Hematopoietic multipotent progenitor cell treated with erythropoietin and hydrocortisone succinate and interleukin-3 and kit ligand, for 17 days (in vitro differentiated cells): ENCODE results near the gene ATXN1.
"Not testable (repeated sequence)": the region's sequence is repeated elsewhere in the genome, so short reads cannot be mapped to it uniquely, and the experiment has no call there.

Experiments
- DNase-seq: peaks from one replicate; pipeline ENCODE4 v3.0.0-alpha.2; 2015; ENCODE audit warnings: low spot score

Gene ATXN1

GRCh38 chr6:16644540-16645250 is 116.6 kb downstream of the ATXN1 start:
- no peak for DNase-seq

GRCh38 chr6:16639684-16640480 is 121.4 kb downstream of the ATXN1 start:
- DNase-seq, result no peak

- DNase-seq, result no peak
Measured at GRCh38 chr6:16637635-16638034, 123.6 kb downstream of the ATXN1 start.

- DNase-seq, result no peak
Measured at GRCh38 chr6:16635810-16636602, 125.3 kb downstream of the ATXN1 start.

- DNase-seq, result no peak
Measured at GRCh38 chr6:16635291-16635809, 125.9 kb downstream of the ATXN1 start.

DNA sequence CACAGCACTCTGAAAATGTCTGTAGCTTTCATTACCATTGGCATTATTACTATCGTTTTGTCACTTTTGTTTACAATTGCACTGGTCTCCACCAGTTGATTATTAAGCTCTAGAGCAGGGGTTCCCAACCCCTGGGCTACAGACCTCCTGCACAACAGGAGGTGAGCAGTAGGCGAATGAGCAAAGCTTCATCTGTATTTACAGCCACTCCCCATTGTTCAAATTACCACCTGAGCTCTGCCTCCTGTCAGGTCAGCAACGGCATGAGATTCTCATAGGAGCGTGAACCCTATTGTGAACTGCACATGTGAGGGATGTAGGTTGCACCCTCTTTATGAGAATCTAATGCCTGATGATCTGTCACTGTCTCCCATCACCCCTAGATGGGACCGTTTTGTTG is 126.4 kb downstream of the ATXN1 start:
- no peak for DNase-seq

- no peak for DNase-seq
Measured at GRCh38 chr6:16633961-16634360, 127.3 kb downstream of the ATXN1 start.

DNA sequence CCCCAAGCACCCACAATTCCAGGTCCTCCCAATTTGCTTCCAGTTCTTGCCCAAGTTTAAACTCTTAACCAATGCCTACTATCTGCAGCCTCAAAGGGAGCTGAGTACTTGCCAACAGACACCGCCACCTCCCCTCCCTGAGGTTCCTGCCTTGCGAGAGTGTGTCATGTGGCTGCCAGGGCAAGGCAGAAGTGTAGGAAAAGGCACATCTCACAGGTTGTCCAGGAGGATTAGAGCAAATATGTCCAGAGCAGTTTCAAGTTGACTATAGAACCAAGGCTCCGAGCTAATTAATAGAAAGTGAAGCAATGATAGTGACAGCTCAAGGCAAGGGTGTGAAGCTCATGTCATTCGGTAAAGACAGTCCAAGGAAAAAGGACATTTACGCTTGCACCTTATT is 127.8 kb downstream of the ATXN1 start:
- no peak for DNase-seq

DNA sequence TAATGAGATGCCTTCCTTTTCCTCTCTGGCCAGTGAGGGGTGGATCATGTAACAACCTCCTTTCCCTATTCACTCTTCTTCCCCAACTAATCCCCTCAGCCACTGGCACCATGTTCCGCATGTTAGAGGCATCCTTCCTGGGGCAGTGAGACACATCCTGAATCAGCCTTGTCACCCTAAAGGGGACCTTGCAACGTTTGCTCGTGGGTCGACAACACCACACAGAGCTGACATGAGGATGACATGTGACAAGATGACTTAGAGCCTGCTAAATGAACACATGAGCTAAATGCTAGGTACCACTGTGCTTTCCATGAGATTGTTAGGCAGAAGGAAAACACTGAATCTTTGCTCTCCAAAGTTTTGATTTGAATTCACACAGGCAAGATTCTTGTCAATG is 129.2 kb downstream of the ATXN1 start:
- no peak for DNase-seq

DNA sequence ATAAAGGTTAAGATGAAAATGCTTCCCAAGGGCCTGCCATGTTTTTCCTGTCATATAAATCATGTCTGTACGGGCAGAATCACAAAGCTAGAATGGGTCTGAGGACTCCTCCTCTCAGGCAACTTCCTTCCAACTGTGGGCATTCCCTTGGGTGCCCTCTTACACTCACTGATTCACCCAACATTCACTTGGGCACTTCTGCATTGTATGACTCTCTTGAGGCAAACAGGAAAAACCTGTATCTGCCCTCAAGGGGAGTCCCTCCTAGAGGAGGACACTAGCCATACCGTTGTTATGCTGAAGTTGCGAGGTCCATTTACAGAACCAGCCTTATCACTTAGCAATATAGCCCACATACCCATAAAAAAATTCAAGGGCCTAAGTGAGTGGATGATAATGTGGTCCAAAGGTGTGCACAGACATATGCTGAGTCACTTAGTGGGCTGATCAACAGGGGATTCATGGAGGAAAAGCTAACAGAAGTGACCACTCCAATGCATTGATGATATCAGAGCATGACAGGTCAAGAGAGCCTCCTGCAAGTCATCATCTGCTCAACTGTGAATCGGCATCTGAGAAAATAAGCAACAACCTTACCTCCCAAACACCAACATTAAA is 131.1 kb downstream of the ATXN1 start:
- DNase-seq, result no peak

DNA sequence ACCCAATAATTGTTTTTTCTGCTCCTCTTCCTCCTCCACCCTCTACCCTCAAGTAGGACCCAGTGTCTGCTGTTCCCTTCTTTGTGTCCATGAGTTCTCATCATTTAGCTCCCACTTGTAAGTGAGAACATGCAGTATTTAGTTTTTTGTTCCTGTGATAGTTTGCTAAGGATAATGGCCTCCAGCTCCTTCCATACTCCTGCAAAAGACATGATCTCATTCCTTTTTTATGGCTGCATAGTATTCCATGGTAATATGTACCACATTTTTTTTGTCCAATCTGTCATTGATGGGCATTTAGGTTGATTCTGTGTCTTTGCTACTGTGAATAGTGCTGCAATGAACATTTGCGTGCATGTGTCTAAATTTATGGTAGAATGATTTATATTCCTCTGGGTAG is 132.7 kb downstream of the ATXN1 start:
- not testable (repeated sequence) for DNase-seq

DNA sequence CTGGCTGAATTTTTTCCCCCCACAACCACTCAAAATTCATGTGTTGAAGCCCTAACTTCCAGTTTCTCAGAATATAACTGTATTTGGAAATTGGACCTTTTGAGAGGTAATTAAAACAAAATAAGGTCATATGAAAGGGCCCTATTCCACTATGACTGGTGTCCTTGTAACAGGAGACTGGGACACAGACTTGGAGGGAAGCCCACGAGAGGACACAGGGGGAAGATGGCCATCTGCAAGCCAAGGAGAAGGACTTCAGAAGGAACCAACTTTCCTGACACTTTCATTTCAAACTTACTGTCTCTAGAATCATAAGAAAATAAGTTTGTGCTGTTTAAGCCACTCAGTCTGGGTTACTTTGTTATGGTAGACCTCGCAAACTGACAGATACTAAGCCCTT is 134.6 kb downstream of the ATXN1 start:
- no peak for DNase-seq

- no peak for DNase-seq
Measured at GRCh38 chr6:16625291-16626265, 135.7 kb downstream of the ATXN1 start.

DNA sequence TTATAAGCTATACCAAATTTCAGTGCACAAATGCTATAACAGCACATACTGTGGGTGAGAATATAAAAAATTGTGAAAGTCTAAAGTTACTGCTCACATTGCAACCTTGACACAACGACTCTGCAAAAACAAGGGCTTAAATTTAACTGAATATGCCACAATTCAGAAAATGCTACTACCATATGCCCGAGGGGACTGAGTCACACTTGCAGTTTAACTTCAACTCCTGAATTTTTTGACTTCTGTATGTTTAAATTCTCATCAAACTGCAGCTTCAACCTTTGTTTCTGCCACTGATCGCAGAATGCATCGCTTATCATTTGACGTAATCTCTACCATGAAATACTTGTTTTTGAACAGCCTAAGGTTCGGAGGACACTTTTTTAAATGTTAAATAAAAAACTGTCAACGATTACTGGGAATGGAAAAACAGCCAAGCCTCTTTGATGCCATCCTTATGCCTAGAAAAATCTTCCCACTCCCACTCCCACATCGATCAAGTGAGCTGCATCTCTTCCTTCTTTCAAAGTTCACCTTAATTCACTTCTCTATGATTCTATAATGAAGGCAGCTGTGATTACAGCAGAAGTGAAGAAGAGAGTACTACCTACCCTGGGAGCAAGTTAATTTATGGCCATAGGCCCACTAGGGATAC is 136.5 kb downstream of the ATXN1 start:
- no peak for DNase-seq

- DNase-seq, result no peak
Measured at GRCh38 chr6:16623731-16624130, 137.5 kb downstream of the ATXN1 start.

GRCh38 chr6:16623029-16623653 is 138.1 kb downstream of the ATXN1 start:
- no peak for DNase-seq

DNA sequence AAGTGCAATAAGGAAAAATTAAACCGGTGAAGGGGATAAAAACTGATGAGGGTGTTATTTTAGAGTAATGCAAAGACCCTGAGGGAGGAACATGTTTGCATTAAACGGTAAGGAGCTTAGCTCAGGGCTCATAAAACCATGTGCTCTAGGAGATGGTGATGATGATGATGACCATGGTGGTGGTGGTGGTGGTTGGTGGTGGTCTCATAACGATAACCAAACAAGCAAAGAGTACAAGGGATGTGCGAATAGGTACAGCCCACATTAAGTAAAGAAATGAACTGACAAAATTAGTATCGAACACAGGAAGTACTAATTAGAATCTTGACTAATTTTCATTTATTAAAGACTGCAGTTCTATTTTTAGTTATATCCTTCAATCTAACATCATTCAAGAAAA is 139.1 kb downstream of the ATXN1 start:
- no peak for DNase-seq

DNA sequence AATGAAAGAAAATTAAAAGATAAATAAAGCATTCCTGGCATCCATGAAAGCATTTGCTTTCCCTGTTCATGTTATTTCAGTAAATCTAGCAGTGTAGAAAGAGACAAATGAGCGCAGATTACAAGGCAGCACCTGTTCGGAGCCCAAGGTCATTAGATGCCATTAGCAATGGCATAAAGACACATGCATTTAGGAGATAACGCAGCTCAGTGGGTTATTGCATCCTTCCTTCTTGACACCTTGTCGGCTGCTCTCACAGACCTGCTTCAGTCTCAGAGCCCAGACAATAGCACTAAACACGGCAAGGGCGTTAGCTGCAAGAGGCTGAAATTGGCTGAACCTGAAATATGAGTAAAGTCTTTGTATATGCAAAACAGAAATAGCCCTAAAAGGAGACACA is 140.3 kb downstream of the ATXN1 start:
- no peak for DNase-seq

- DNase-seq, result no peak
Measured at GRCh38 chr6:16619777-16620176, 141.5 kb downstream of the ATXN1 start.

- DNase-seq, result no peak
Measured at GRCh38 chr6:16618962-16619361, 142.3 kb downstream of the ATXN1 start.
